ENCODE data around the gene FOXL2. TPM values are rescaled to one million over a fixed set of nuclear protein-coding genes. Genes with fewer than 3 reads are reported as not detected.

FOXL2 gene
- total and polyA plus RNA-seq, 2 of the 13 experiments (the other 11 are each of a cell fraction or from before 2014, with no cell fraction given), result not detected

GRCh38 chr3:138915503-138916498, 31.1 kb downstream of the FOXL2 start (continued):
- TF ChIP-seq TEAD2 (CRISPR knock-in tag; IDR thresholded peaks at IDR 0.05) (no peak), ZFY (CRISPR knock-in tag; IDR thresholded peaks at IDR 0.05) (peak; percentile 70), RAD21 (CRISPR knock-in tag; IDR thresholded peaks at IDR 0.05) (peak; percentile 95), POGZ (CRISPR knock-in tag; IDR thresholded peaks at IDR 0.05) (0 out of 2 replicates have a peak, but pooled peaks have one; percentile 34), MZF1 (CRISPR knock-in tag; IDR thresholded peaks at IDR 0.05; ENCODE audit: borderline replicate concordance) (no peak), ZNF740 (CRISPR knock-in tag; IDR thresholded peaks at IDR 0.05) (0 out of 2 replicates have a peak, but pooled peaks have one; percentile 24), TERF1 (CRISPR knock-in tag; IDR thresholded peaks at IDR 0.05) (no peak), ELF1 (CRISPR knock-in tag; IDR thresholded peaks at IDR 0.05) (no peak), GABPB1 (CRISPR knock-in tag; IDR thresholded peaks at IDR 0.05) (peak; percentile 58), KDM3A (CRISPR knock-in tag; IDR thresholded peaks at IDR 0.05; ENCODE audit: low read depth) (no peak), TEAD3 (CRISPR knock-in tag; optimal IDR thresholded peaks at IDR 0.05; ENCODE audit: borderline replicate concordance) (peak; percentile 72), PBX2 (CRISPR knock-in tag; IDR thresholded peaks at IDR 0.05) (no peak), ZNF605 (CRISPR knock-in tag; IDR thresholded peaks at IDR 0.05) (peak; percentile 70; the same call in 1 of the 2 replicates), KAT2B (IDR thresholded peaks at IDR 0.05; ENCODE audit: borderline replicate concordance, low read depth, low read length) (no peak), SALL1 (CRISPR knock-in tag; IDR thresholded peaks at IDR 0.05) (peak; percentile 72), ZNF674 (CRISPR knock-in tag; IDR thresholded peaks at IDR 0.05; ENCODE audit: low read depth) (no peak), KLF11 (CRISPR knock-in tag; IDR thresholded peaks at IDR 0.05) (no peak), ZNF512B (CRISPR knock-in tag; IDR thresholded peaks at IDR 0.05; ENCODE audit: borderline replicate concordance) (no peak; the same call in 1 of the 2 replicates), SNAPC5 (CRISPR knock-in tag; IDR thresholded peaks at IDR 0.05; ENCODE audit: borderline replicate concordance) (peak; percentile 61; the same call in 1 of the 2 replicates), ZNF441 (CRISPR knock-in tag; IDR thresholded peaks at IDR 0.05; ENCODE audit: borderline replicate concordance) (no peak), RCOR2 (CRISPR knock-in tag; IDR thresholded peaks at IDR 0.05) (0 out of 2 replicates have a peak, but pooled peaks have one; percentile 6), ZNF18 (CRISPR knock-in tag; IDR thresholded peaks at IDR 0.05; ENCODE audit: insufficient replicate concordance) (peak; percentile 56), SAP130 (CRISPR knock-in tag; IDR thresholded peaks at IDR 0.05; ENCODE audit: low read depth) (peak; percentile 42)
